Fibroblast of the aortic adventitia (primary cell): ENCODE results near the gene SON. TPM values are rescaled to one million over a fixed set of nuclear protein-coding genes. Genes with fewer than 3 reads are reported as not detected.

Experiments
- DNase-seq: peaks from one replicate; pipeline ENCODE4 v3.0.0-alpha.2; 2010; ENCODE audit warnings: low read depth
- H3K4me3 ChIP-seq: 2 replicates; pipeline ENCODE4 v1.5.1; 2011; ENCODE audit warnings: low read depth, mild to moderate bottlenecking, control low read depth, low read length, moderate library complexity
- total RNA-seq: library from RNA; depleted of rRNA; stranded (reverse); fragments of >200 nt; gene quantifications from 2 replicates; pipeline ENCODE4 v1.2.3, GENCODE V29; 2012; ENCODE audit warnings: low replicate concordance
- TF ChIP-seq, protein P1 (sequence below): IDR thresholded peaks from 2 replicates; pipeline ENCODE4 v1.5.1; 2011; ENCODE audit warnings: mild to moderate bottlenecking, low read length, control low read depth, inconsistent platforms; ENCODE audit not compliant: insufficient read depth

The SON gene
- total RNA-seq, 1 donor, result 138 TPM

- TF ChIP-seq, protein P1, sequence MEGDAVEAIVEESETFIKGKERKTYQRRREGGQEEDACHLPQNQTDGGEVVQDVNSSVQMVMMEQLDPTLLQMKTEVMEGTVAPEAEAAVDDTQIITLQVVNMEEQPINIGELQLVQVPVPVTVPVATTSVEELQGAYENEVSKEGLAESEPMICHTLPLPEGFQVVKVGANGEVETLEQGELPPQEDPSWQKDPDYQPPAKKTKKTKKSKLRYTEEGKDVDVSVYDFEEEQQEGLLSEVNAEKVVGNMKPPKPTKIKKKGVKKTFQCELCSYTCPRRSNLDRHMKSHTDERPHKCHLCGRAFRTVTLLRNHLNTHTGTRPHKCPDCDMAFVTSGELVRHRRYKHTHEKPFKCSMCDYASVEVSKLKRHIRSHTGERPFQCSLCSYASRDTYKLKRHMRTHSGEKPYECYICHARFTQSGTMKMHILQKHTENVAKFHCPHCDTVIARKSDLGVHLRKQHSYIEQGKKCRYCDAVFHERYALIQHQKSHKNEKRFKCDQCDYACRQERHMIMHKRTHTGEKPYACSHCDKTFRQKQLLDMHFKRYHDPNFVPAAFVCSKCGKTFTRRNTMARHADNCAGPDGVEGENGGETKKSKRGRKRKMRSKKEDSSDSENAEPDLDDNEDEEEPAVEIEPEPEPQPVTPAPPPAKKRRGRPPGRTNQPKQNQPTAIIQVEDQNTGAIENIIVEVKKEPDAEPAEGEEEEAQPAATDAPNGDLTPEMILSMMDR, result no peak
- DNase-seq, result no peak
- no peak overlapping the region for H3K4me3 ChIP-seq
Observed at GRCh38 chr21:33552093-33552998, 9.5 kb downstream of the SON start.

- TF ChIP-seq, protein P1, result no peak
- DNase-seq, result no peak
- H3K4me3 ChIP-seq, result no peak overlapping the region
Observed at GRCh38 chr21:33552999-33553598, 10.3 kb downstream of the SON start.

DNA sequence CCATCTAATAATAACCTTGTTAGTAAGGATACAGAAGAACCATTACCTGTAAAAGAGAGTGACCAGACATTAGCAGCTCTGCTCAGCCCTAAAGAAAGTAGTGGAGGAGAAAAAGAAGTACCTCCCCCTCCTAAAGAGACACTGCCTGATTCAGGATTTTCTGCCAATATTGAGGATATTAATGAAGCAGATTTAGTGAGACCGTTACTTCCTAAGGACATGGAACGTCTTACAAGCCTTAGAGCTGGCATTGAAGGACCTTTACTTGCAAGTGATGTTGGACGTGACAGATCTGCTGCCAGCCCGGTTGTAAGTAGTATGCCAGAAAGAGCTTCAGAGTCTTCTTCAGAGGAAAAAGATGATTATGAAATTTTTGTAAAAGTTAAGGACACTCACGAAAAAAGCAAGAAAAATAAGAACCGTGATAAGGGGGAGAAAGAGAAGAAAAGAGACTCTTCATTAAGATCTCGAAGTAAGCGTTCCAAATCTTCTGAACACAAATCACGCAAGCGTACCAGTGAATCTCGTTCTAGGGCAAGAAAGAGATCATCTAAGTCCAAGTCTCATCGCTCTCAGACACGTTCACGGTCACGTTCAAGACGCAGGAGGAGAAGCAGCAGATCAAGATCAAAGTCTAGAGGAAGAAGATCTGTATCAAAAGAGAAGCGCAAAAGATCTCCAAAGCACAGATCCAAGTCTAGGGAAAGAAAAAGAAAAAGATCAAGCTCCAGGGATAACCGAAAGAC is 11.6 kb downstream of the SON start:
- TF ChIP-seq, protein P1, result no peak
- H3K4me3 ChIP-seq, result no peak overlapping the region
- DNase-seq, result no peak

DNA sequence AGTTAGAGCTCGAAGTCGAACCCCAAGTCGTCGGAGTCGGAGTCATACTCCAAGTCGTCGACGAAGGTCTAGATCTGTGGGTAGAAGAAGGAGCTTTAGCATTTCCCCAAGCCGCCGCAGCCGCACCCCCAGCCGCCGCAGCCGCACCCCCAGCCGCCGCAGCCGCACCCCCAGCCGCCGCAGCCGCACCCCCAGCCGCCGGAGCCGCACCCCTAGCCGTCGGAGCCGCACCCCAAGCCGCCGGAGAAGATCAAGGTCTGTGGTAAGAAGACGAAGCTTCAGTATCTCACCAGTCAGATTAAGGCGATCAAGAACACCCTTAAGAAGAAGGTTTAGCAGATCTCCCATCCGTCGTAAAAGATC is 12.1 kb downstream of the SON start:
- no peak for DNase-seq
- TF ChIP-seq, protein P1, result no peak
- H3K4me3 ChIP-seq, result no peak overlapping the region

GRCh38 chr21:33557447-33557846 is 14.6 kb downstream of the SON start:
- H3K4me3 ChIP-seq, result no peak overlapping the region
- TF ChIP-seq, protein P1, result no peak
- DNase-seq, result no peak

GRCh38 chr21:33558777-33559421 is 16.1 kb downstream of the SON start:
- no peak for DNase-seq
- no peak overlapping the region for H3K4me3 ChIP-seq
- TF ChIP-seq, protein P1, result no peak
